Measurements from ENCODE around the gene SAMD13. TPM values are rescaled to one million over a fixed set of nuclear protein-coding genes. Genes with fewer than 3 reads are reported as not detected.
"Not testable (repeated sequence)": the region's sequence is repeated elsewhere in the genome, so short reads cannot be mapped to it uniquely, and the experiment has no call there.

SAMD13 gene
- total and polyA plus RNA-seq, 5 donors, result 0.92 to 2.9 (median 1.3) TPM

DNA sequence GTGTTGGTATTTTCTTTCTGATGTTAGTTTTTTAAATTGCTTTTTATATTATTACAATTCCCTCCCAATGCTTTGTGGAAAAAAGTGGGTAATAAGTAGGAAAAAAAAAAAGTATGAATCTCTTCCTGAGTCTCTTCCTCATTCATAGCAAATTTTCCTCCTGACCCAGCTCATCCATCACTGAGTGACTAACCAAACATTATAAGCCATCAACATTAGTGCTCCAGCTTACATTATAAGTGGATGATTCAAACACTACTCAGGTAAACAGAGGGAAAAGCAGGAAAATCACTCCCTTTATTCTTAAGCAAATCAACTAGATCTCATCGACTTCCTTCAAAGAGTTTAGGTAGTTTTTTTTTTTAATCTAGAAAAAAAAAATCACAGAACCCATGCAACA lies 15.4 kb upstream of the SAMD13 start:
- 88% methylated on average over 1 of the region's 1 CpG for WGBS
- DNase-seq, result no peak

DNA sequence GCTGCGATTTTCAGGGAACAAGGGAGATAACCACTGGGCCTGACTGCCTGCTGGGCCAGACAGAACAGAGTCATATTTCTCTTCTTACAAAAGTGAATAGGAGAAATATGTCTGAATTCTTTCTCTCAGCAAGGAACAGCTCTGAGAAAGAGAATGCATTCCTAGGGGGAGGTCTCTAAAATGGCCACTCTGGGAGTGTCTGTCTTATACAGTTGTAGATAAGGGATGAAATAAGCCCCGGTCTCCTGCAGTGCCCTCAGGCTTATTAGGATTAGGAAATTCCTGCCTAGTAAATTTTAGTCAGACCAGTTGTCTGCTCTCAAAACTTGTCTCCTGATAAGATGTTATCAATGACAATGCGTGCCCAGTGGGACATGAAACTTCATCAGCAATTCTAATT lies 14.1 kb upstream of the SAMD13 start:
- H3K4me1 ChIP-seq (ENCODE audit: control insufficient read depth, insufficient read depth, low read length); H3K27ac ChIP-seq (ENCODE audit: low read length); DNase-seq; H3K4me3 ChIP-seq (ENCODE audit: low read length); H3K27me3 ChIP-seq (ENCODE audit: control insufficient read depth, insufficient read depth); intact Hi-C loops (cut with DNase I); H3K9me3 ChIP-seq (ENCODE audit: control insufficient read depth, low read length); ATAC-seq: not testable (repeated sequence)
- 64% methylated on average over 3 of the region's 3 CpGs for WGBS

More for the DNA sequence above, 15.4 kb upstream of the SAMD13 start:
- no peak for ATAC-seq
- H3K9me3 ChIP-seq (ENCODE audit: control insufficient read depth, low read length), result no peaks in the 10 kb centered on the region
- no peak overlapping the region for H3K27ac ChIP-seq (ENCODE audit: low read length)
- no peaks in the 10 kb centered on the region for H3K27me3 ChIP-seq (ENCODE audit: control insufficient read depth, insufficient read depth)
- H3K4me3 ChIP-seq (ENCODE audit: low read length), result no peak overlapping the region
- no peaks in the 10 kb centered on the region for H3K4me1 ChIP-seq (ENCODE audit: control insufficient read depth, insufficient read depth, low read length)
- intact Hi-C loops (cut with DNase I), result no loop called here

DNA sequence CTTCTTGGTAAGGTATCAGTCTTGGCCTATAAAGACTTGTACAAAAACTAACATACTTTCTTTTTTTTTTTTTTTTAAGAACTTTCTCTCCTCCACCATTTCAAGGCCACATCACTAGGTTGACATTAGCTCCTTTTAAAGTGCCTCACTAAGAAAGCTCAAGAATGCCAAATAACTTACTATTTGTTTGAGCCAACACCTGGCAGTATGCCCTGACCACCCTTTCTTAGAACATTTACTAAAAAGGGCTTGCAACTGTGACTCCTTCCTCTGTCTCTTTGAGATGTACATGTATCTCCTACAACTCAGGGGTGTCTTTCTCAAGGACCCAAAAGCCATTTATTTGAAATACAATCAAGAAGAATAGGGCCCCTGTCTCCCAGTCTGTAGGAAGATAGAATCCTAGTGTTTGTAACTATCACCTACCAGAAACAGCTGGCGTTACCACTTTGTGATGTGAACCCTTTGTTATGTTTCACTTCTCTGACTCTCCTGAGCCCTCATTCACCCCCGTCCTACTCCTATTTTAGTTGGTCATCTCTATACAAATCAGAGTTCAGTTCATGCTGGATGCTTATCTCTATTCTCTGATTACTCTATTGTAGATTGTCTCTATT lies 12.2 kb upstream of the SAMD13 start:
- H3K4me3 ChIP-seq (ENCODE audit: low read length), result no peak overlapping the region
- no peak overlapping the region for H3K27ac ChIP-seq (ENCODE audit: low read length)
- H3K4me1 ChIP-seq (ENCODE audit: control insufficient read depth, insufficient read depth, low read length), result no peaks in the 10 kb centered on the region
- H3K27me3 ChIP-seq (ENCODE audit: control insufficient read depth, insufficient read depth), result no peaks in the 10 kb centered on the region
- H3K9me3 ChIP-seq (ENCODE audit: control insufficient read depth, low read length), result no peaks in the 10 kb centered on the region
- intact Hi-C loops (cut with DNase I), result no loop called here
- WGBS, result 90% methylated on average over 2 of the region's 2 CpGs
- ATAC-seq (no peak), DNase-seq (no peak)

DNA sequence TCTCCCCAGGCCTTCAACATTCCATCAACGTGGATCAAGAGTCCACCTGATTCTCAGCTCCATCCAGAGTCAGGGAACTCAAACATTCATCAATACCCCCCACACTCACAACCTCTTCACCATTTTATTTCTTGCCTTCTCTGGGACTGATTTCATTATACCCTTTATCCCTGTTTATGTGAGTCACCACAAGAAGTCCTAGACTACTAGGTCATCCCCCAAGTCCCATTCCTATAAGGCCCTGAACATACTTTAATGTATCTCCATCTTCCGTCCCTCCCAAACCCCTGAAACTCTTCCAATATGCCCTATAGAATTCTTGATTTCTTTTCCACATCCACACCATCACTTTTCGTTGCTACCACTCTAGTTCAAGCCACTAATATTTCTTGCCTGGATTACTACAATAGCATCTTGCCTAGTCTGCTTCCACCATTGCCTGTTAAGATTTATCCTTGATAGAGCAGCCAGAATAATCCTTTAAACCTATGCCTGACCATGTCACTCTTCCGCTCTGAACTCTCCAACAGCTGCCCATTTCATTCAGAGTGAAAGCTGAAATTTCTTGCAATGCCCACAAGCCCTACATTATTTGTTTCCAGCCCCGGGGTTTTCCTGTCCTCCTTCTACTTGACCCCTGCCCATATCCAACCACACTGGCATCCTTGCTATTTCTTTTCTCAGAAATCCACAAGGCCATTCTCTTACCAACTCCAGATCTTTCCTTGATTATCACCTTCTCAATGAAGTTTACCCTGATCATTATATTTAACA lies 9.4 kb upstream of the SAMD13 start:
- no peak for DNase-seq
- ATAC-seq, result no peak
- intact Hi-C loops (cut with DNase I), result loop anchor here in 1 of 4 donors (10.0 kb wide), 1 partner anchor 143 kb away; no protein-coding TSS in a partner anchor
- Histone ChIP-seq H3K4me1 (ENCODE audit: control insufficient read depth, insufficient read depth, low read length) (no peaks in the 10 kb centered on the region), H3K9me3 (ENCODE audit: control insufficient read depth, low read length) (no peaks in the 10 kb centered on the region), H3K27me3 (ENCODE audit: control insufficient read depth, insufficient read depth) (no peaks in the 10 kb centered on the region), H3K4me3 (ENCODE audit: low read length) (no peak overlapping the region), H3K27ac (ENCODE audit: low read length) (no peak overlapping the region)
- 91% methylated on average over 5 of the region's 5 CpGs for WGBS

- no peak overlapping the region for H3K4me3 ChIP-seq (ENCODE audit: low read length)
- no peaks in the 10 kb centered on the region for H3K27me3 ChIP-seq (ENCODE audit: control insufficient read depth, insufficient read depth)
- H3K9me3 ChIP-seq (ENCODE audit: control insufficient read depth, low read length), result no peaks in the 10 kb centered on the region
- intact Hi-C loops (cut with DNase I), result loop anchor here in 1 of 4 donors (10.0 kb wide), 1 partner anchor 141 kb away; no protein-coding TSS in a partner anchor
- DNase-seq (no peak), ATAC-seq (no peak)
- WGBS, result 96% methylated on average over 2 of the region's 2 CpGs
- H3K27ac ChIP-seq (ENCODE audit: low read length), result no peak overlapping the region
- no peaks in the 10 kb centered on the region for H3K4me1 ChIP-seq (ENCODE audit: control insufficient read depth, insufficient read depth, low read length)
These were observed 7.7 kb upstream of the SAMD13 start for GRCh38 chr1:84293766-84294165.

DNA sequence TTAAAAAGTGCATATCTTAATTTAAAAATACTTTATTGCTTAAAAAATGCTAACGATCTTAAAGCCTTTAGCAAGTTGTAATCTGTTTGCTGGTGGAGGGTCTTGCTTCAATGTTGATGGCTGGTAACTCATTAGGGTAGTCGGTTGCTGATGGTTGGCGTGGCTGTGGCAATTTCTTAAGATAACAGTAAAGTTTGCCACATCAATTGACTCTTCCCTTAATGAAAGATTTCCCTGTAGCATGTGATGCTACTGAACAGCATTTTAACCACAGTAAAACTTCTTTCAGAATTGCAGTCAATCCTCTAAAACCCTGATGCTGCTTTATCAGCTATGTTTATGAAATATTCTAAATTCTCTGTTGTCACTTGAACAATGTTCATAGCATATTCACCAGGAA lies 6.8 kb upstream of the SAMD13 start:
- Histone ChIP-seq H3K27me3 (ENCODE audit: control insufficient read depth, insufficient read depth) (no peaks in the 10 kb centered on the region), H3K4me1 (ENCODE audit: control insufficient read depth, insufficient read depth, low read length) (no peaks in the 10 kb centered on the region), H3K9me3 (ENCODE audit: control insufficient read depth, low read length) (no peaks in the 10 kb centered on the region), H3K27ac (ENCODE audit: low read length) (no peak overlapping the region), H3K4me3 (ENCODE audit: low read length) (no peak overlapping the region)
- ATAC-seq, result no peak
- 95% methylated on average over 3 of the region's 3 CpGs for WGBS
- intact Hi-C loops (cut with DNase I), result loop anchor here in 2 of 4 donors (5.0 to 10.0 kb wide), 2 partner anchors 140 to 143 kb away; no protein-coding TSS in a partner anchor
- DNase-seq, result no peak

GRCh38 chr1:84297546-84298244 lies 3.8 kb upstream of the SAMD13 start:
- Histone ChIP-seq H3K9me3 (ENCODE audit: control insufficient read depth, low read length) (no peaks in the 10 kb centered on the region), H3K27ac (ENCODE audit: low read length) (no peak overlapping the region), H3K4me1 (ENCODE audit: control insufficient read depth, insufficient read depth, low read length) (no peaks in the 10 kb centered on the region), H3K4me3 (ENCODE audit: low read length) (peak overlapping the region; percentile 74), H3K27me3 (ENCODE audit: control insufficient read depth, insufficient read depth) (no peaks in the 10 kb centered on the region)
- WGBS, result 79% methylated on average over 10 of the region's 10 CpGs
- DNase-seq (no peak), ATAC-seq (no peak)
- intact Hi-C loops (cut with DNase I), result loop anchor here in 2 of 4 donors (5.0 to 10.0 kb wide), 2 partner anchors 137 to 140 kb away; no protein-coding TSS in a partner anchor

DNA sequence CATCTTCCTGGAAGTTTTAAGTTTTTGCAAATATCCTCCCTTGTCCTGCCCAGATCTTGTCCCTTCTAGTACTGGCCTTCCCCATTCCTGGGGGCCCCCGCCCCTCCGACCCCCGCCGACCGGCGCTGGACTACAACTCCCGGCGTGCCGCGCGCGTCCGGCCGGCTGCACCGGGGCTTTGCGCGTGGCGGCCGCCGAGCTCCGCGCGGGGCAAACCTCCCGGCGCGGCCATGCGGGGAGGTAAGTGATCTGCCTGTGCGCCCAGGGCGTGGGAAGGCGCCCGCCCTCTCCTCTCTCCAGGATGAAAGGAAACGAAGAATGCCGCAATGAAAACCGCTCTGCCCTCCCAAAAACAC lies 3.2 kb upstream of the SAMD13 start:
- H3K9me3 ChIP-seq (ENCODE audit: control insufficient read depth, low read length), result no peaks in the 10 kb centered on the region
- intact Hi-C loops (cut with DNase I), result loop anchor here in 2 of 4 donors (5.0 to 10.0 kb wide), 2 partner anchors 136 to 139 kb away; no protein-coding TSS in a partner anchor
- peak; percentile 58 to 88 (median 87) for DNase-seq
- H3K4me1 ChIP-seq (ENCODE audit: control insufficient read depth, insufficient read depth, low read length), result no peaks in the 10 kb centered on the region
- under 1% methylated on average over 34 of the region's 34 CpGs for WGBS
- ATAC-seq, result peak; percentile 90 to 93
- H3K27ac ChIP-seq (ENCODE audit: low read length), result peak overlapping the region; percentile 32
- no peaks in the 10 kb centered on the region for H3K27me3 ChIP-seq (ENCODE audit: control insufficient read depth, insufficient read depth)
- H3K4me3 ChIP-seq (ENCODE audit: low read length), result peak overlapping the region; percentile 74

DNA sequence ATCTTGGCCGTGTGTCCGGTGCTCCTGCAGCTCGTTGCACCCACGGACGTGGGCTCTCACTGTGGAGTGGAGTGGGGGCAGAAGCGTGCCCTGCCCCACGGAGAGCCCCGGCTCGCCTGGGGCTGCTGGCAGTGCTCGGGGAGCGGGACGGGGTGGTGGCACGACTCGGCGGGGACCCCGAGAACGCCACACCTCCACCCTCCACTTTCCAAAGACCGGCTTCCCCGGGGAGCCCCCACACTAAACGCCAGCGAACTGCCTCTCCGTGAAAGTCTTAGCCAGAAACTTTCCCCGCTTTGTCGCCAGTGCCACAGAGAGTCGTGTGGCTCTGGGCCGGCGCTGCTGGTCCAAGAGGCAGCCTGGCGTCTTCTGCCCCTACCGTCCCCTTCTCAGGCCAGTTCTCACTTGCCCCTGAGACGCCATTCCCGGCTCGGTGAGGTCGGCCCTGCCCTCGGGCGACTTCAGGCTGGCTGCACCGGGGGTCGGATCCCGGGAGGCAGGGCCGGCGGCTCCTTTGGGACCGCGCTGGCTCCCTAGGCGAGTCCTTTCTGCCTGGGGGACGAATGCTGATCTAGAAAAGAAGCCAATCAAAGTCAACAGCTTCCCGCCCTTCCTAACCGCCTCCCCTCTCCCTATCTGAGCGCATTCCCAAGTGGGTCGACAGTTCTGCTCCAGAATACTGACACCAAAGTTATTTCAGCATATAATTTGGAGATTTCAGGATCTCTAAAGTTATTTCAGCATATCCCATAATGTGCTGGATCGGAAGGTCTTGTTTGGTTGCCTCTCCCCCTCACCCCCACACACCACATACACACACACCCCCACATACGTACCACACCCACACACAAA lies 2.6 kb upstream of the SAMD13 start:
- WGBS, result 1% methylated on average over 50 of the region's 50 CpGs
- Histone ChIP-seq H3K4me1 (ENCODE audit: control insufficient read depth, insufficient read depth, low read length) (no peaks in the 10 kb centered on the region), H3K9me3 (ENCODE audit: control insufficient read depth, low read length) (no peaks in the 10 kb centered on the region), H3K27me3 (ENCODE audit: control insufficient read depth, insufficient read depth) (no peaks in the 10 kb centered on the region), H3K4me3 (ENCODE audit: low read length) (peak overlapping the region; percentile 74), H3K27ac (ENCODE audit: low read length) (peak overlapping the region; percentile 32)
- intact Hi-C loops (cut with DNase I), result loop anchor here in 2 of 4 donors (5.0 to 10.0 kb wide), 2 partner anchors 136 to 138 kb away; no protein-coding TSS in a partner anchor
- ATAC-seq, result peak; percentile 70 to 73
- DNase-seq, result peak; percentile 33 to 76 (median 70)

GRCh38 chr1:84299536-84300170 lies 1.9 kb upstream of the SAMD13 start:
- WGBS, result 18% methylated on average over 4 of the region's 4 CpGs
- Histone ChIP-seq H3K27ac (ENCODE audit: low read length) (peak overlapping the region; percentile 32), H3K9me3 (ENCODE audit: control insufficient read depth, low read length) (no peaks in the 10 kb centered on the region), H3K4me3 (ENCODE audit: low read length) (peak overlapping the region; percentile 74), H3K27me3 (ENCODE audit: control insufficient read depth, insufficient read depth) (no peaks in the 10 kb centered on the region), H3K4me1 (ENCODE audit: control insufficient read depth, insufficient read depth, low read length) (no peaks in the 10 kb centered on the region)
- intact Hi-C loops (cut with DNase I), result loop anchor here in 3 of 4 donors (5.0 to 10.0 kb wide), 2 partner anchors 135 to 138 kb away; no protein-coding TSS in a partner anchor
- DNase-seq, result no peak
- ATAC-seq, result peak in 1 of 2 donors; percentile 10
